ENCODE results near the gene FGF12. TPM values are rescaled to one million over a fixed set of nuclear protein-coding genes. Genes with fewer than 3 reads are reported as not detected.
"Not testable (repeated sequence)": the region's sequence is repeated elsewhere in the genome, so short reads cannot be mapped to it uniquely, and the experiment has no call there.

Gene FGF12
- total RNA-seq, 4 donors from 2014 or later = 1.0 to 4.4 (median 1.3) TPM; not detected in 1

DNA sequence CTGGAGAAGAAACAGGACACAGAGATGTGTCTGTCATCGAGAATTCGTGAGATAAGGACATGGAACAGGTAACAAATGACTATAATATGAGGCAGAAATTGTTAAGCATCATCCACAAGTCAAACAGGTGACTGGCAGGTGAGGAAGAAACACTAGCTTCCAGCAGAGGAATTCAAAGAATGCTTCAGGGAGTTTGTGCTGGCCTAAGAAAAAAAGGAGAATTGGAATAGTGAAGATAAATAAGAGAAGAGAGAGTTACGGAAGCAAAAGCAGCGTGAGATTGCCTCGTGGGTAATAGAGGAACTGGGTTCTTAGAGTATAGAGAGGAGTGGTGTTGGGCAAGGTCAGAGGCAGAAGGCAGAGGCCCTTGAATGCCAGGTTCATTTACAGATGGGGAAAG is 22.9 kb upstream of the FGF12 start:
- intact Hi-C loops (cut with DNase I; ENCODE audit: low total_unique reads) = no loop called here
- TF ChIP-seq, protein P1, sequence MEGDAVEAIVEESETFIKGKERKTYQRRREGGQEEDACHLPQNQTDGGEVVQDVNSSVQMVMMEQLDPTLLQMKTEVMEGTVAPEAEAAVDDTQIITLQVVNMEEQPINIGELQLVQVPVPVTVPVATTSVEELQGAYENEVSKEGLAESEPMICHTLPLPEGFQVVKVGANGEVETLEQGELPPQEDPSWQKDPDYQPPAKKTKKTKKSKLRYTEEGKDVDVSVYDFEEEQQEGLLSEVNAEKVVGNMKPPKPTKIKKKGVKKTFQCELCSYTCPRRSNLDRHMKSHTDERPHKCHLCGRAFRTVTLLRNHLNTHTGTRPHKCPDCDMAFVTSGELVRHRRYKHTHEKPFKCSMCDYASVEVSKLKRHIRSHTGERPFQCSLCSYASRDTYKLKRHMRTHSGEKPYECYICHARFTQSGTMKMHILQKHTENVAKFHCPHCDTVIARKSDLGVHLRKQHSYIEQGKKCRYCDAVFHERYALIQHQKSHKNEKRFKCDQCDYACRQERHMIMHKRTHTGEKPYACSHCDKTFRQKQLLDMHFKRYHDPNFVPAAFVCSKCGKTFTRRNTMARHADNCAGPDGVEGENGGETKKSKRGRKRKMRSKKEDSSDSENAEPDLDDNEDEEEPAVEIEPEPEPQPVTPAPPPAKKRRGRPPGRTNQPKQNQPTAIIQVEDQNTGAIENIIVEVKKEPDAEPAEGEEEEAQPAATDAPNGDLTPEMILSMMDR (IDR thresholded peaks at IDR 0.05) = no peak
- TF ChIP-seq POLR2A (IDR thresholded peaks at IDR 0.05) = no peak
- Histone ChIP-seq H3K27me3 (no peaks in the 10 kb centered on the region), H3K27ac (no peak overlapping the region), H3K4me3 (no peak overlapping the region), H3K36me3 (no peaks in the 10 kb centered on the region), H3K4me1 (no peaks in the 10 kb centered on the region), H3K9me3 (no peaks in the 10 kb centered on the region)
- no peak for DNase-seq

DNA sequence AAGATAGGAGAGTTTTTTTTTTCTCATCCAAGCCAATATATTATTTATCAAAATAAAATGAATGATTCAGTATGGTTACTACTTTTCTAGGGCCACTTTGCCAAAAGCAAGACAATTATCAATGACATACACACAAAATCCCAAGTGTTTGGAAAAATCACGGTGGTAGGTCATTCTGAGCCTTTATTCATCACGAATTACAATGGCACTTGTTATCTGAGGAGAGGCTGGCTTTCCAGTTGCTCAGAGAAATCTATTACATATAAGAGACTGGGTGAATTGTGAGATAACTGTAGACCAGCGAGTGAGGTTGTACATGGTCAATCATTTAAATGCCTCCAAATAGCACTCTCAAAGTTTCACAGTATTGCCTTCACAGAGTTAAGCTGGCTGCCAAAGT is 20.4 kb upstream of the FGF12 start:
- no peak for TF ChIP-seq POLR2A (IDR thresholded peaks at IDR 0.05)
- TF ChIP-seq, protein P1 (IDR thresholded peaks at IDR 0.05) = no peak
- Histone ChIP-seq H3K4me3 (no peak overlapping the region), H3K36me3 (no peaks in the 10 kb centered on the region), H3K9me3 (no peaks in the 10 kb centered on the region), H3K27ac (no peak overlapping the region), H3K4me1 (no peaks in the 10 kb centered on the region), H3K27me3 (no peaks in the 10 kb centered on the region)
- DNase-seq = no peak
- intact Hi-C loops (cut with DNase I; ENCODE audit: low total_unique reads) = no loop called here

DNA sequence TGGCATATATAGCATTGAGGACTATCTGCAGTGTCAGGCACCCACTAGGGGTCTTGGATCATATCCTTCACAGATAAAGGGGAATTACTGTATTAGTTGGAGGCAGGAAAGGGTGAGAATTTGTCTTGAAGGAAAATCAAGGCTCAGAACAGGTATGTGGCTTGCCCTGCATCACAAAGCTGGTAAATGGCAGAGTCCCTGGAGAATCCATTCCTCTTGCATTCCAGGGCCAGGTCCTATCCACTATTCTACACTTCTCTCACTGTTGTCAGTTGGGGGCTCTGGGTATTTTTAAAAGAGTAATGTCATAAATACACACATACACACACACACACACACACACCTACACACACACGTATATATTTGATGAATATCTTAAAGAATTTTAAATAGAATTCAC is 19.8 kb upstream of the FGF12 start:
- intact Hi-C loops (cut with DNase I; ENCODE audit: low total_unique reads) = no loop called here
- no peak for TF ChIP-seq POLR2A (IDR thresholded peaks at IDR 0.05)
- TF ChIP-seq, protein P1 (IDR thresholded peaks at IDR 0.05) = no peak

DNA sequence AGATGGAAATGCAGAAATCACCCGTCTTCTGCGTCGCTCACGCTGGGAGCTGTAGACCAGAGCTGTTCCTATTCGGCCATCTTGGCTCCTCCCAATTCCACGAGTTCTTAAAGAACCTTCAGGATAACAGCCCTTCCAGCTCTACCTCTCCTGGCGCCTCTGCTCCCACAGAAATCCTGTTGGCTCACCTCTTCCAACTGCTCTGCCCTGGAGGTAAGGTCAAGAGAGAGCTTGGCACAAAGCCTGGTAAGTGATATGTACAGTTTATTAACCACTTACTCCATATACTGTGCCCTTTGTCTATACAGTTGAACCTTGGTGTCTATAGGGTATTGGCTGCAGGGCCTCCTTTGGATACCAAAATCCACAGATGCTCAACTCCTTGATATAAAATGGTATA is 17.8 kb upstream of the FGF12 start:
- H3K36me3 ChIP-seq = no peaks in the 10 kb centered on the region
- no peak overlapping the region for H3K27ac ChIP-seq
- intact Hi-C loops (cut with DNase I; ENCODE audit: low total_unique reads) = no loop called here
- H3K9me3 ChIP-seq = no peaks in the 10 kb centered on the region
- DNase-seq = no peak
- H3K27me3 ChIP-seq = no peaks in the 10 kb centered on the region
- H3K4me3 ChIP-seq = no peak overlapping the region
- H3K4me1 ChIP-seq = no peaks in the 10 kb centered on the region
- TF ChIP-seq, protein P1 (IDR thresholded peaks at IDR 0.05) = no peak
- no peak for TF ChIP-seq POLR2A (IDR thresholded peaks at IDR 0.05)

More for the DNA sequence above, 19.8 kb upstream of the FGF12 start:
- Histone ChIP-seq H3K27ac (no peak overlapping the region), H3K27me3 (no peaks in the 10 kb centered on the region), H3K4me3 (no peak overlapping the region), H3K9me3 (no peaks in the 10 kb centered on the region), H3K36me3 (no peaks in the 10 kb centered on the region), H3K4me1 (no peaks in the 10 kb centered on the region)
- no peak for DNase-seq

DNA sequence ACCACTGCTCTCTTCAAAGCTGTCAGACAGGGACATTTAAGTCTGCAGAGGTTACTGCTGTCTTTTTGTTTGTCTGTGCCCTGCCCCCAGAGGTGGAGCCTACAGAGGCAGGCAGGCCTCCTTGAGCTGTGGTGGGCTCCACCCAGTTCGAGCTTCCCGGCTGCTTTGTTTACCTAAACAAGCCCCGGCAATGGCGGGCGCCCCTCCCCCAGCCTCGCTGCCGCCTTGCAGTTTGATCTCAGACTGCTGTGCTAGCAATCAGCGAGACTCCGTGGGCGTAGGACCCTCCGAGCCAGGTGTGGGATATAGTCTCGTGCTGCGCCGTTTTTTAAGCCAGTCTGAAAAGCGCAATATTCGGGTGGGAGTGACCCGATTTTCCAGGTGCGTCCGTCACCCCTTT is 17.3 kb upstream of the FGF12 start:
- intact Hi-C loops (cut with DNase I; ENCODE audit: low total_unique reads); DNase-seq; H3K27ac ChIP-seq: not testable (repeated sequence)

DNA sequence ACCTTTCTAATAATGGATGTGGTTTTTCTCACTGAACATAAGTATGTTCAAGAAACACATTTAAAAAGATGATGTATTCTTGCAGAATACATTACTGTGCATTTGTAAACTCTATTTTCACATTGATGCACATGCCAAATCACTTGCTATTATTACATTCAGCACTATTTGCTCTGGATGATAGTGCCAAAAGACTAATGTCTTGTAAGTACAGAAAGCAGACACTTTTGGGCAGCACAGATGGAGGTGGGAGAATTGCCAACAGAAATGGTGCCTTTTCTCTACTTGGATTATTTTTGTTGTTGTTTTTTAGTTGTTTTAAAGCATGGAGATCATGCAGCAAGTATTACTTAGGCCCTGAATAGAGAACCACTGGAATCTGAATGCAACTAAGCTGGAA is 10.2 kb upstream of the FGF12 start:
- H3K9me3 ChIP-seq = no peaks in the 10 kb centered on the region
- H3K27me3 ChIP-seq = no peaks in the 10 kb centered on the region
- H3K36me3 ChIP-seq = no peaks in the 10 kb centered on the region
- intact Hi-C loops (cut with DNase I; ENCODE audit: low total_unique reads) = no loop called here
- no peak overlapping the region for H3K27ac ChIP-seq
- TF ChIP-seq POLR2A (IDR thresholded peaks at IDR 0.05) = no peak
- TF ChIP-seq, protein P1 (IDR thresholded peaks at IDR 0.05) = no peak
- H3K4me1 ChIP-seq = no peaks in the 10 kb centered on the region
- no peak for DNase-seq
- no peak overlapping the region for H3K4me3 ChIP-seq

More for the DNA sequence above, 17.3 kb upstream of the FGF12 start:
- not testable (repeated sequence) for H3K4me1 ChIP-seq, H3K27me3 ChIP-seq, H3K4me3 ChIP-seq, H3K36me3 ChIP-seq, H3K9me3 ChIP-seq
